ENCODE results near the gene FSIP1. TPM values are rescaled to one million over a fixed set of nuclear protein-coding genes. Genes with fewer than 3 reads are reported as not detected.

Gene FSIP1
- total and polyA plus RNA-seq, 2 donors, result 0.27 to 3.0 TPM

- Histone ChIP-seq H3K36me3 (ENCODE audit: insufficient read depth) (no peaks in the 10 kb centered on the region), H3K27ac (ENCODE audit: low read depth) (no peak overlapping the region)
Measured at GRCh38 chr15:39741258-39741657, 41.4 kb downstream of the FSIP1 start.

GRCh38 chr15:39738998-39739397 lies 43.6 kb downstream of the FSIP1 start:
- DNase-seq (ENCODE audit: extremely low spot score), result no peak
- WGBS, result 93% methylated on average over 3 of the region's 3 CpGs
- no peak overlapping the region for H3K27ac ChIP-seq (ENCODE audit: low read depth)

More at GRCh38 chr15:39741258-39741657, 41.4 kb downstream of the FSIP1 start:
- no peak for DNase-seq (ENCODE audit: extremely low spot score)
- Histone ChIP-seq H3K4me3 (ENCODE audit: low read depth, low read length) (no peak overlapping the region), H3K4me1 (ENCODE audit: insufficient read depth) (no peaks in the 10 kb centered on the region)

GRCh38 chr15:39737196-39737550 lies 45.5 kb downstream of the FSIP1 start:
- Histone ChIP-seq H3K27ac (ENCODE audit: low read depth) (no peak overlapping the region), H3K4me1 (ENCODE audit: insufficient read depth) (no peaks in the 10 kb centered on the region), H3K4me3 (ENCODE audit: low read depth, low read length) (no peak overlapping the region), H3K36me3 (ENCODE audit: insufficient read depth) (no peaks in the 10 kb centered on the region)
- no peak for DNase-seq (ENCODE audit: extremely low spot score)
- WGBS, result 64% methylated on average over 4 of the region's 4 CpGs

More at GRCh38 chr15:39738998-39739397, 43.6 kb downstream of the FSIP1 start:
- Histone ChIP-seq H3K4me3 (ENCODE audit: low read depth, low read length) (no peak overlapping the region), H3K4me1 (ENCODE audit: insufficient read depth) (no peaks in the 10 kb centered on the region), H3K36me3 (ENCODE audit: insufficient read depth) (no peaks in the 10 kb centered on the region)

GRCh38 chr15:39736412-39737195 lies 46.0 kb downstream of the FSIP1 start:
- Histone ChIP-seq H3K4me3 (ENCODE audit: low read depth, low read length) (no peak overlapping the region), H3K4me1 (ENCODE audit: insufficient read depth) (no peaks in the 10 kb centered on the region), H3K27ac (ENCODE audit: low read depth) (no peak overlapping the region), H3K36me3 (ENCODE audit: insufficient read depth) (no peaks in the 10 kb centered on the region)
- no peak for DNase-seq (ENCODE audit: extremely low spot score)
- 77% methylated on average over 6 of the region's 6 CpGs for WGBS

DNA sequence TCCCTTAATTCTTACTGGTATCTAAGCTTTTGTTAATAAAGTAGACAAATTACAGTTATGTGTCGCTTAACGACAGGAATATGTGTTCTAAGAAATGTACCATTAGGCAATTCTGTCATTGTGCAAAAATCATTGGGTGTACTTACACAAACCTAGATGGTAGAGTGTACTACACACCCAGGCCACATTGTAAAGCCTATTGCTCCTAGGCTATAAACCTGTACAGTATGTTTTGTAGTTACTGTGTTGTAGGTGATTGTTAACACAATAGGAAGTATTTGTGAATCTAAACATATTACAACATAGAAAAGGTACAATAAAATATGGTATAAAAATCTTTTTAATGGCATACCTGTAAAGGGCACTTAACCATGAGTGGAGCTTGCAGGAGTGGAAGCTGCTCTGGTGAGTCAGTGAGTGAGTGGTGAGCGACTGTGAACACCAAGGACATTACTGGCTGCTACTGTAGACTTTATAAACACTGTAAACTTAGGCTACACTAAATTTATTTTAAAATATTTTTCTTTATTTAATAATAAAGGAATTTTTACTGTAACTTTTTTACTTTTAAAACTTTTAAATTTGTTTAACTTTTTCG lies 47.4 kb downstream of the FSIP1 start:
- WGBS, result 98% methylated on average over 4 of the region's 4 CpGs
- no peak for DNase-seq (ENCODE audit: extremely low spot score)
- Histone ChIP-seq H3K4me3 (ENCODE audit: low read depth, low read length) (no peak overlapping the region), H3K36me3 (ENCODE audit: insufficient read depth) (no peaks in the 10 kb centered on the region), H3K27ac (ENCODE audit: low read depth) (no peak overlapping the region), H3K4me1 (ENCODE audit: insufficient read depth) (no peaks in the 10 kb centered on the region)

GRCh38 chr15:39731266-39731665 lies 51.4 kb downstream of the FSIP1 start:
- Histone ChIP-seq H3K27ac (ENCODE audit: low read depth) (no peak overlapping the region), H3K4me3 (ENCODE audit: low read depth, low read length) (no peak overlapping the region), H3K4me1 (ENCODE audit: insufficient read depth) (no peaks in the 10 kb centered on the region), H3K36me3 (ENCODE audit: insufficient read depth) (no peaks in the 10 kb centered on the region)
- WGBS, result 89% methylated on average over 3 of the region's 3 CpGs
- DNase-seq (ENCODE audit: extremely low spot score), result no peak

DNA sequence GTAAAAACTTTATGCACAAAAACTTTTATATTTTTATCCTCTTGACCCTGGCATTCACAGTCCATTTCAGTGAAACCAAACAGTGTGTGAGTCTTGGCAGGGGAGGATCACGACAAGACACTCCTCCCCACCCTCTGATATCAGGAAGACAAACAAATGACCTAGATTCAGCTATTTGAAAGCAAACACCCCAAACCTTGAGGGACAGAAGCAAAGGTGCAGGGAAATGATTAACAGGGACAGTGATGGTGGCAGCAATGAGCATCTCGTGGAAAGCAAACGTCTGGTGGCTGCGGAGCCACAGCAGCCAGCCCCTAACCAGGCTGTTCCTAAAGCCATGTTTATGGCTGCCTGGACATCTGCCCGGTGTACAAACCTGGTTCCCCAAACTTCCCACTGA lies 52.1 kb downstream of the FSIP1 start:
- DNase-seq (ENCODE audit: extremely low spot score), result no peak
- Histone ChIP-seq H3K4me1 (ENCODE audit: insufficient read depth) (no peaks in the 10 kb centered on the region), H3K4me3 (ENCODE audit: low read depth, low read length) (no peak overlapping the region), H3K36me3 (ENCODE audit: insufficient read depth) (no peaks in the 10 kb centered on the region), H3K27ac (ENCODE audit: low read depth) (no peak overlapping the region)
- 34% methylated on average over 5 of the region's 5 CpGs for WGBS

- H3K4me1 ChIP-seq (ENCODE audit: insufficient read depth), result no peaks in the 10 kb centered on the region
- H3K4me3 ChIP-seq (ENCODE audit: low read depth, low read length), result no peak overlapping the region
- H3K36me3 ChIP-seq (ENCODE audit: insufficient read depth), result no peaks in the 10 kb centered on the region
- H3K27ac ChIP-seq (ENCODE audit: low read depth), result no peak overlapping the region
- no peak for DNase-seq (ENCODE audit: extremely low spot score)
- WGBS, result 97% methylated on average over 4 of the region's 4 CpGs
Measured at GRCh38 chr15:39729500-39729899, 53.1 kb downstream of the FSIP1 start.

DNA sequence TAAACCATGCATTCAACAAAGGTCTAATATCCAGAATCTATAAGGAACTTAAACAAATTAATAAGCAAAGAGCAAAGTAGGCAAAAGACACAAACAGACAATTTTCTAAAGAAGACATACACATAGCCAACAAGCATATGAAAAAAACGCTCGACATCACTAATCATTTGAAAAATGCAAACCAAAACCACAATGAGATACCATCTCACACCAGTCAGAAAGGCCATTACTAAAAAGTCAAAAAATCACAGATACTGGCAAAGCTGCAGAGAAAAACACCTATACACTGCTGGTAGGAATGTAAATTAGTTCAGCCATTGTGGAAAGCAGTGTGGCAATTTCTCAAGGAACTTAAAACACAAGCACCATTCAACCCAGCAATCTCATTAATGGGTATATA lies 53.8 kb downstream of the FSIP1 start:
- Histone ChIP-seq H3K4me3 (ENCODE audit: low read depth, low read length) (no peak overlapping the region), H3K27ac (ENCODE audit: low read depth) (no peak overlapping the region), H3K4me1 (ENCODE audit: insufficient read depth) (no peaks in the 10 kb centered on the region), H3K36me3 (ENCODE audit: insufficient read depth) (no peaks in the 10 kb centered on the region)
- no peak for DNase-seq (ENCODE audit: extremely low spot score)
- WGBS, result 86% methylated on average over 2 of the region's 2 CpGs

- H3K36me3 ChIP-seq (ENCODE audit: insufficient read depth), result no peaks in the 10 kb centered on the region
Measured at GRCh38 chr15:39721893-39722292, 60.7 kb downstream of the FSIP1 start.

DNA sequence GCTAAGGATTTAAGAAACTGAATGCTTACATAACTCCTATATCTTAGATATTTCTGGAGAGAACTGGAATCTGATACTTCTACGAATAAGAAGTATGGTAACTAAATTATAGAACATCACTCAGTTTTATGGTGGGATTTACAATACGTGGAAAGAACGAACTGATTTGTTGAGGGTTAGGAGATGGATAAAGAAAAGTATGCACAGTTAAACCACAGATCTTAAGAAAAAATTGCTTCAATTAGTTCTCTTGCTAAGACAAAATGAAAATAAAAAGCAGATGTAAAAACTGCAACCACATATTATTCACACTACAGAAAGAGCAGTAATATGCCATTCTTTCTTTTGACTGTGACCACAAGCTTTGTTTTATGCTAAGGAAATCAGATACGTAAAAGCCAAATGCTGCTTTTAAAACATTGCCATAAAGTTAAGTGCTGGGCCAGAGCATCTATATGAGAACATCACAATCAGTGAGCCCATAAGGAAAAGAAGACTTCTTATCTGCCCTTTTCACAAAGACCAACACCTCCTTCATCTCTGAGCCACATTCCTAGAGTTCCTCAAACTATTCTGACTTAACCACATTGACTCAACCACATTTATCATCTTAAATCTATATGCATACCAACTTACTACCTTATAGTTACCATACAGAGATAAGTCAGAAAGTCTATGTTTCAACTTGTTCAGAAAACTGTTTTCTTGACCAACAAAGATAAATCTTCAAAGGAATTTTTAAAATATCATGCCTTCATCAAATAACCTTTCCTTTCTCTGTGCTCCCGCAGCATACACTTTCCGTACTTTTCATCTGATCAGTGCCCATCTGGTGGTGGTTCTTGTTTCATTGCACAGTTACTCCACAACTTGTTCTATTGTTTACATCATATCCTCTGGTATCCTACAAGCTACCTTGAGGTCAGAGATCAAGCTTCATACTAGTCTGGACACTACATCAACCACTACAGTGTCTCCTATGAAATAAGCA lies 61.7 kb downstream of the FSIP1 start:
- H3K4me3 ChIP-seq (ENCODE audit: low read depth, low read length), result no peak overlapping the region

More at GRCh38 chr15:39721893-39722292, 60.7 kb downstream of the FSIP1 start:
- no peak for DNase-seq (ENCODE audit: extremely low spot score)
- H3K4me1 ChIP-seq (ENCODE audit: insufficient read depth), result no peaks in the 10 kb centered on the region
- no peak overlapping the region for H3K27ac ChIP-seq (ENCODE audit: low read depth)
- H3K4me3 ChIP-seq (ENCODE audit: low read depth, low read length), result no peak overlapping the region
- WGBS, result 97% methylated on average over 6 of the region's 6 CpGs

DNA sequence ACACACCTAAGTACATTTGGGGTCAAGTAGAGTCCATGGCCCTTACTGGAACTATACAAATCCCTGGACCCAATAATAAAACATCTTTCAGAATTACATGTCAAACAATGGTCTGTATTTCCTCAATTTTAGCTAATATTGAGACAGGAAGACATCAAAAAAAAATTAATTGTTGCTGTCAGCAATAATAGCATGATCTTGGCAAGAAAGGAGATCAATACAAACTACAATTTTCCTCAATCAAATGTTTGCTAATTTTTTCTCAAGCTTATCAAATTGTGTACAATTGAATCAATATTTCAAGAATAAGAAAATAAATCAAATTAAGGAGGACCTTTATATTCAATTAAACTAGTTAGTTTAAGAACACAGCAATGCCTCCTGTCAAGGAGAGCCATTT lies 62.6 kb downstream of the FSIP1 start:
- Histone ChIP-seq H3K4me1 (ENCODE audit: insufficient read depth) (no peaks in the 10 kb centered on the region), H3K27ac (ENCODE audit: low read depth) (no peak overlapping the region)

More for the DNA sequence above, 61.7 kb downstream of the FSIP1 start:
- no peaks in the 10 kb centered on the region for H3K4me1 ChIP-seq (ENCODE audit: insufficient read depth)
- no peak overlapping the region for H3K27ac ChIP-seq (ENCODE audit: low read depth)
- no peak for DNase-seq (ENCODE audit: extremely low spot score)
- H3K36me3 ChIP-seq (ENCODE audit: insufficient read depth), result no peaks in the 10 kb centered on the region
- WGBS, result 53% methylated on average over 6 of the region's 6 CpGs

GRCh38 chr15:39719109-39719508 lies 63.5 kb downstream of the FSIP1 start:
- no peak for DNase-seq (ENCODE audit: extremely low spot score)
- no peaks in the 10 kb centered on the region for H3K36me3 ChIP-seq (ENCODE audit: insufficient read depth)
- 84% methylated on average over 1 of the region's 1 CpG for WGBS
- no peak overlapping the region for H3K4me3 ChIP-seq (ENCODE audit: low read depth, low read length)
- H3K27ac ChIP-seq (ENCODE audit: low read depth), result no peak overlapping the region
- H3K4me1 ChIP-seq (ENCODE audit: insufficient read depth), result no peaks in the 10 kb centered on the region

More for the DNA sequence above, 62.6 kb downstream of the FSIP1 start:
- DNase-seq (ENCODE audit: extremely low spot score), result no peak
- Histone ChIP-seq H3K4me3 (ENCODE audit: low read depth, low read length) (no peak overlapping the region), H3K36me3 (ENCODE audit: insufficient read depth) (no peaks in the 10 kb centered on the region)

All from urinary bladder (tissue), 4 donors.